Loucy (cell line): Measurements from ENCODE around the gene HADH.

Source experiments
- CTCF ChIP-seq: fragments of 200-600 bp; sonication (generic); conservative IDR thresholded peaks from 2 replicates; pipeline ENCODE4 v1.5.1; 2014; ENCODE audit warnings: mild to moderate bottlenecking, antibody characterized with exemption, low read length
- EZH2phosphoT487 ChIP-seq: fragments of 200-600 bp; IDR thresholded peaks from 2 replicates; pipeline ENCODE4 v1.6.1; 2018; ENCODE audit warnings: antibody characterized with exemption, mild to moderate bottlenecking, moderate library complexity, borderline replicate concordance

GRCh38 chr4:107978716-107979451, 10.8 kb upstream of the HADH start:
- TF ChIP-seq CTCF (no peak), EZH2phosphoT487 (no peak)
